Measurements from ENCODE around the gene INTS15.

INTS15 gene

DNA sequence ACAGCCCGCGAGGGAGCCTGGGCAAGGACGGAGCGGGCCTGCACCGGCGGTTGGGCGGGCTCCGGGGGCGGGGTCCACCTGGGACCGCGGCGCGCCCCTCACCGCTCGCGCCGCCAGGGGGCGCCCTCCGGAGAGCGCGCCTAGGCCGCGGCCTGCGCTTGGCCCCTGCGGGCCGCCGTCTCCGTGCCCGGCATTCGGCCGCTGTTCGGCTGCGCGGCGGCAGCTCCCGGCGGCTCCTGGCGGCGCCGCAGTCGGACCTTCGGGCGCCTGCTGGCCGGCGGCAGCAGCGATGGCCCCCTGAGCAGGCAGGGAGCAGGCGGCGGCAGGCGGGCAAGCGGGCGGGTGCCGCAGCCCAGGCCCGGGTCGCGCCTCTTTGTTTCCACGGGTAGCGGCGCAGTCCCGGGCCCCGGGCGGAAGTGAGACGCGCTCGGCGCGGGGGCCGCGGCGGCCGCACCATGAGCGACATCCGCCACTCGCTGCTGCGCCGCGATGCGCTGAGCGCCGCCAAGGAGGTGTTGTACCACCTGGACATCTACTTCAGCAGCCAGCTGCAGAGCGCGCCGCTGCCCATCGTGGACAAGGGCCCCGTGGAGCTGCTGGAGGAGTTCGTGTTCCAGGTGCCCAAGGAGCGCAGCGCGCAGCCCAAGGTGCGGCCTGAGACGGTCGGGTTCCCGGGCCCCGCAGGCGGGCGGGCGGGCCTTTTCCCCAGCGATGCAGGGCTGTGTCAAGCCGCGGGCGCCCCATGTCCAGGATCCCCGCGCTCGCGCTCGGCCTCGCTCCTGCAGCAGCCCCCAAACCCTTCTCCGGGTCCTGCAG is at the start of gene INTS15:
Gene INTS15, plus strand, starts transcription at position 193 of the 816 bp plus-strand sequence. Its CDS starts 263 bp downstream, at position 456.
- peak; percentile 86 for DNase-seq

DNA sequence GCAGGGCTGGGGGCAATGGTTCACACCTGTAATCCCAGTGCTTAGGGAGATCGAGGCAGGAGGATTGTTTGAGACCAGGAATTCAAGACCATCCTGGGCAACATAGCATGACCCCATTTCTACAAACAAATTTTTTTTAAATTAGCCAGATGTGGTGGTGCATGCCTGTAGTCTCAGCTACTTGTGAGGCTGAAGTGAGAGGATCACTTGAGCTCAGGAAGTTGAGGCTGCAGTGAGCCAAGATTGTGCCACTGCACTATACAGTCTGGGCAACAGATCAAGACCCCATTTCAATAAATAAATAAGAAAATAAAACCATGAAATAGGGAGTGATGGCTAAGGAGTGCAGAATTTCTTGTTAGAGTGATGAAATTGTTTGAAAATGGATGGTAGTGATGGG is 47.5 kb upstream of the INTS15 start:
- no peak for DNase-seq

DNA sequence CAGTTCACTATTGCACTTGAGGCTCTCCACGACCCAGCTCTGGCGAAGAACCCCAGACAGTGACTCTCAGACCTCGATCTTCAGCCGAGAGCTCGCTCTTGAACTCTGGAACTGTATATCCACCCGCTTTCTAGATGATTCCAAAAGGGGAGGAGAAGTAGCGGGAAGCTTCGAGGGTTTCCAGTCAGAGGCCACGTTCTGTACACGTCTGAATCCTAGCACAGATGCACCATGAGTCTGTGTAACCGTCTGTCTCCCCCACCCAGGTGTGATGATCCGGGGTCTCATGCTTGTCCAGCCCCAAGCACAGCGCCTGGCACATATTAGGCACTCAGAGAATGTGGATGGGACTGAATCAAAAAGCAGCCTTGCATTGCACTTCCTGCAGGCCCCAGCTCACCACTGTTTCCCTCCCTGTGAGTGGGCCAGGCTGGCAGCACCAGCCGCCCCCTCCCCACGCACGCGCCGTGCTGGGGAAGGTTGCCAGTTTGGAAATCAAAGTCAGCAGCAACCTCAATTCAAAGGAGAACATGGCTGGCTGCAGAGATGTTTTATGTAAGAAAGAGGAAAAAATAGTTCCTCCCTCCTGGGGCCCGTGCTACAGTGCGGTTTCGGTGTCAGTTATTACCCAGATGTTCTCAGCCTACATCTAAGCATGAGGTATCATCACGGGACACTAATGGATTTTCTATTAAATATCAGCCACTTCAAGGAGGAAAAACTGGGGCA is 44.3 kb upstream of the INTS15 start:
- no peak for DNase-seq

DNA sequence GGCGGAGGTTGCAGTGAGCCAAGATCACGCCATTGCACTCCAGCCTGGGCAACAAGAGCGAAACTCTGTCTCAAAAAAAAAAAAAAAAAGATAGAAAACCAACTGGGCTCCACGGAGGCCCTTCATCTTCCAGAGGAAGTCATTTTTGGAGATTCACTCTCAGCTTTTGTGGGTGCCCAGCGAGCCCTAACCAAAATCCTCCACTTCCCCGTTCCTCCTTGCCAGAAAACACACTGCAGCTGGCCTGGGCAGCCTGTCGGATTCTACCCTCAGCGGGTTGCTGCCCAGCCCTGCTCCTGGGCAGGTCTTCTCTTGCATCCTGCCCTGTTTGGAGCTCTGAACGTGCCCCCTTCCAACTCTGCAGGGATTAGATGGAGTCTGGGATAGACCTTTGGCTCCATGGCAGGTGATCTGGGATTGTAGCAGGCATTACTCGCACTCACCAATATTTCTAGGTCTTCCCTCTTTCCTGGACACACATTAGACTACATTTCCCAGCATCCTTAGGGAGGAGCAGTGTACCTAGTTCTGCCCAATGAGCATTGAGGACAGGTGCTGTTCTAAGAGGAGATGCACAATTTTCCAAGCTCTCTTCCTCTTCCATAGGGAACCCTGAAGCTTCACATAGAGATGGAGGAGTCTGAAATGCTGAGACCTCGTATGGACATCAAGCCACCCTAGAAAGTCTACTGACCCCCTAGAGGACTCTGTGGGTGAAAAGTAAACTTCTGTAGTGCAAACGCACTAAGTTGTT is 43.1 kb upstream of the INTS15 start:
- DNase-seq = no peak

DNA sequence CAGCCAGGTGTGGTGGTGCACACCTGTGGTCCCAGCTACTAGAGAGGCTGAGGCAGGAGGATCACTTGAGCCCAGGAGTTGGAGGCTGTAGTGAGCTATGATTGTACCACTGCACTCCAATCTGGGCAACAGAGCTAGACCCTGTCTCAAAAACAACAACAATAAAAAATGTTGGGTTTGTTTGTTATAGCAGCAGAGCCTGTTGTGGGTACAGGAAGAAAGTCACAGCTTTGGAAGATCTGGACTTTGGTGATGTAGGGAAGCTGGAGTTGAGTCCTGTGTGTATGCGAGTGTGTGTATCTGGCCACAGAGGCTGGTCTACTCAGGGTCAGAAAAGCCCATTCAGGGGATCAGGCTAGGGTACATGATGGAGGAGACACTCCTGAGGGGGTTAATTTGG is 42.4 kb upstream of the INTS15 start:
- no peak for DNase-seq

DNA sequence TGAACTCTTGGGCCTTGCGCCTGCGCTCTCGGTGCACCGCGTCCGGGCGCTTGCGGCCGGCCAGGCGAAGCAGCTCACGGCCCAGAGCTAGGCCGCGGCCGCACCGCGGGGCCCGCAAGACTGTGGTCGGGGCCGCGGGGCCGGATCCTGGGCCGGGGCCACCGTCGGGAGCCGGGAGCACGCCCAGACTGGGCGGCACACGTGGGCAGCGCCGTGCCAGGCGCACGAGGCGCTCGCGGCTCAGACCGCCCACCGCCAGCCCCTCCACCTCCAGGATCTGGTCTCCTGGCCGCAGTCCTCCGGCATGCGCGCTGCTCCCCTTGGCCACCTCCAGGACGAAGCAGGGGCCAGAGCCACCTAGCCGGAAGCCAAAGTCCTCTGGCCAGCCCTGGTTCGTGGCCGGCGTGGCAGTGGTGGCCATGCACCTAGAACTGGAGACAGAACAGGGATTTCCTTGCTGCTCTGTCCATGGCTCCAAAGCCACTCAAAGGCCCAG is 38.8 kb upstream of the INTS15 start, which contains the start of gene GRID2IP:
Gene GRID2IP, minus strand, starts transcription at position 446 of the 496 bp plus-strand sequence. Its CDS starts 25 bp downstream, at position 421.
- no peak for DNase-seq

DNA sequence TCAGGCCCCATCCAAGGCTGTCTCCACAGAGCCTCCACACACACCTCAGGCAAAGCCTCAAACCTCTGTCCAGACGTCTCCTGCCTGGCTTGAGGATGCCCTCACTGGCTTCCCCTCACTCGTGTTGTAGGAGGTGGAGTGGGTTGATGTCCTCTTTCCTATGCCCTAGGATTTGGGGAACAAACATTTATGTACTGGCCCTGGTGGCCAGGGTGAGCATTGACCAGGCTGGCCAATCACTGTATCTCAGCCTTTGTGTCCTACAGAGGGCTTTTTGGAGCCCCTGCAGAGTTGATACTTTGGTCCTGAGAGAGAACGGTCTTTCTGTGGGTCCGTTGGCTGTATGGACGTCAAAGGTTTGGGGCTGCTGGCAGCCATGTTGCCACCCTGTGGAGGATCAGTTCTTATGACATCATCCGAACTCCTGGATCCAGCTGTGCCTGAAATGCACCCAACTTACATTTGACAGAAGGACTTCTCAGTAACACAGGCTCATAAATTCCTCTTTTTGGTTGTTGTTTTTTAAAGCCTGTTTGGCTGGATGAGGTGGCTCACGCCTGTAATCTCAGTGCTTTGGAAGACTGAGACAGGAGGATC is 36.3 kb upstream of the INTS15 start:
- no peak for DNase-seq

DNA sequence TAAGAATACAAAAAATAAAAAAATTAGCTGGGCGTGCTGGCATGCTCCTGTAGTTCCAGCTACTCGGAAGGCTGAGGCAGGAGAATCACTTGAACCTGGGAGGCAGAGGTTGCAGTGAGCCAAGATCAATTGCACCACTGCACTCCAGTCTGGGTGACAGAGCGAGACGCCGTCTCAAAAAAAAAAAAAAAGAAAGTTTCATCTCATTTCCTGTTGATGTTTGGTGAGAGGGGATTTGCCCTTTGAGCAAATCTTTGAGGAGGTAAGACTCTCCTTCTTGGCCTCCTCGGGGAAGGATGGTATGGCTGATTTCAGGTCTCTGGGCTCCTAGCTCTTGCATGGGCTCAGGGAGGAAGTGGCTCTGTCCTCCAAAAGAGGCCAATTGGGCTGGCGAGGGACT is 35.0 kb upstream of the INTS15 start:
- DNase-seq = no peak

DNA sequence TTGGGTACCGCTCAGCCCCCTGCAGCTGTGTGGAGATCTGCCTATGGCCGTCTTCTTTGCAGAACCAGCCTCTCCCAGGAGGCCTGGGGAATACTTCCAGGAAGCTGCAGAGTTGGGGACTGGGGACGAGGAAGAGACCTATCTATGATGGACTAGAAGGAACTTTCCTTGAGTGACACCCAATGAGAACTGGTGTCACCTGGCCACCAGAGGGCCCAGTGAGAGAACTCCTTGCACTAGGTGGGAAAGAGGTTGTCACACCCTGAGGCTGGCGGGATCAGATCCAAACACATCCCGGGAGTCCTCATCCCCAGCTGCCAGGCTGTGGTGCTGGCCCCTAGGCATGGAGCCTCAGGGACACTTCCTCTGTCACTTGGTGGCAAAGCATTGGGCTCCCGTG is 33.6 kb upstream of the INTS15 start:
- DNase-seq = no peak

DNA sequence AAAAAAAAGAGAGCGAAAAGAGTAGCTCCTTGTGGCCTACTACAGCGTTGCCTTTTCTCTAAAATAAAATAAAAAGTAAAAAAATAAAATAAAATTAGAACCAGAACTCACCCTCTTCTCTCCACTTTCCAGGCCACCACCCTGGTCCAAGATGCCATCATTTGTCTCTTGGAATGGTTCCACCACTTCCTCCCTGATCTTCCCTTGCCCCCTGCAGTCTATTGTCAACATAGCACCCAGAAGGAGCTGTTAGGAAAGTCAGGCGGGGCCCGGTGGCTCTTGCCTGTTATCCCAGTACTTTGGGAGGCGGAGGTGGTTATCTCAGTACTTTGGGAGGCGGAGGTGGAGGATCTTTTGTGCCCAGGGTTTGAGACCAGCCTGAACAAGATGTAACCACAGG is 31.0 kb upstream of the INTS15 start:
- peak; percentile 45 for DNase-seq

DNA sequence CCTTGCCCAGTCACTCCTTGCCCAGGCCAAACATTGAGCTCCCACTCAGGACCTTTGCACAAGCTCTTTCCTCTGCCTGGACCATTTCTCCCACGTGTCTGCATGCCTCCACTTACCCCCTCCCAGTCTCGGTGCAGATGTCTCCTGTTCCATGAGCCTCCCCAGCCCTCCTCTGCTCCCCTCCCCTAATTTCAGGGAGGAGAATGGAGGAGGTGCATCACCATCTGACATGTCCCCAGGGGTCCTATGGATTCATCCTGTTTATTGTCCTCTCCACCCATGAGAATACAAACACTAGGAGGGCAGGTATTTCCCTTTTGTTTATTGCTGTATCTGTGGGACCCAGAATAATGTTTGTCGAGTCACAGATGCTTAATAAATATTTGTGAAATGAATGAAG is 29.9 kb upstream of the INTS15 start:
- no peak for DNase-seq

DNA sequence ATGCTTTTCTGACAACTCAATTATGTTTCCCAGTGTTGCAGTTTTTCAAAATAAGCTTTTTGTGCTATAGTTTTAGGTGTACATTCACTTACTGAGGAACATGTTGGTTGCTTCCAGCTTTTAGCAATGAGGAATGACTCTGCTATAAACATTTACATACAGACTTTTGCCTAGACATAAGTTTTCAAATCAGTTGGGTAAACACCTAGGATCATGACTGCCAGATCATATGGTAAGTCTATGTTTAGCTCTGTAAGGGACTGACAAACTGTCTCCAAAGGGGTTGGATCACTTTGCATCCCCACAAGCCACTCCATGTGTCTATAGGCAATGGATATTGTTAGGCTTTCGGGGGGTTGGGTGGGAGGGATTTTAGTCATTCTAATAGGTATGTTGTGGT is 27.7 kb upstream of the INTS15 start:
- no peak for DNase-seq

DNA sequence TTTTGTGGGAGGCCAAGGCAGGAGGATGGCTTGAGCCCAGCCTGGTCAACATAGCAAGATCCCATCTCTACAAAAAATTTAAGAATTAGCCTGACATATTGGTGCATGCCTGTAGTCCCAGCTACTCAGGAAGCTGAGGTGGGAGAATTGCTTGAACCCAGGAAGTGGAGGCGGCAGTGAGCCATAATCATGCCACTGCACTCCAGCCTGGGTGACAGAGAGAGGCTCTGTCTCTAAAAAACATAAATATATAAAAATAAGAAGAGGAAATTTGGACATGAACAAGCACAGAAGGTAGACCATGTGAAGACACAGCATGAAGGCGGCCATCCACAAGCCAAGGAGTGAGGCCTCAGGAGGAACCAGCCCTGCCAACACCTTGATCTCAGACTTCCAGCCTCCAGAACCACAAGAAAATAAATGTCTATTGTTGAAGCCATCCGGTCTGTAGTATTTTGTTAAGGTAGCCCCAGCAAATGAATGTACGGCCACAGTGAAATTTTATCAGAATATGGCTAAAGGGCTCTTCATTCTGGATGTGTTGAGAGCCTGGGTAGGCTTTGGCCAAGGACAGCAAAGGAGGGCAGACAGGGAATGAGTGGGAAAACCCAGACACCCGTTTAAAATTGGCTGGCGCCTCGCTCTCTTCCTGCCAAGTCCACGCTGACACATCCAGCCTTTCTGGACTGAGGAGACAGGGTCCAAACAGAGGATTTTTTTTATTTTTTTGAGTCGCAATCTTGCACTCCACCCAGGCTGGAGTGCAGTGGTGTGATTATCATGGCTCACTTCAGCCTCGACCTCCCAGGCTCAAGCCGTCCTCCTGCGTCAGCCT is 25.7 kb upstream of the INTS15 start:
- no peak for DNase-seq

DNA sequence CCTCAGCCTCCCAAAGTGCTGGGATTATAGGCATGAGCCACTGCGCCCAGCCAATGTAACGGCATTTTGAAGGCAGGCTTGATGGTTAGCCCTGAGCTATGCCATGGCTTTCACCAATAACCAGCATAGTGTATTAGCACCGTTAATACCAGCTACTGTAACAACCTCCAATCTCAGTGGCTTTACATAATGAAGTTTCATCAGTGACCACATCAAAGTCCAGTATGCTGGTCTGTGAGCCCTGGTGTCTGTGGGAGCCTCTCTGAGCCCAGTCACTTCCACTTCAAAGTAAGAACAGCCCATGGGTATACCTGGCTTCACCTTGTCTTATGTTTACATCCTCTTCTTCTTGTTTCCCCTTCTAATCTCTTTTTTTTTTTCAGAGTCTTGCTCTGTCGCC is 24.2 kb upstream of the INTS15 start:
- DNase-seq = no peak

DNA sequence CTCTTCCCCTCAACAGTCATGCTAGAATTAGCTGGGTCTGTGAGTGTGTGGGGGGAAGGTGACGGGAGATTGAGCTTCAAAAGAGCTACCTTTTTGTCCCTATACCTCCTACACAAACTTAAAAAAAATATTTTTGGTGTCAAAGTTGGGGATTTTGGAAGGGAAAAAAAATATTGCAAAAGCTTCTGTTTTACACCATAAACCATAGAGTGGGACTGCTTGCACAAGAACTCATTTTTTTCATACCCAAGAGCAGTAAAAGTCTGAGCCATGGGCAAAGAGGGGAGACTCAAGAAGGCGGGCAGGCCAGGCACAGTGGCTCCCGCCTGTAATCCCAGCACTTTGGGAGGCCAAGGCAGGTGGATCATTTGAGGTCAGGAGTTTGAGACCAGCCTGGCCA is 21.9 kb upstream of the INTS15 start:
- DNase-seq = no peak

DNA sequence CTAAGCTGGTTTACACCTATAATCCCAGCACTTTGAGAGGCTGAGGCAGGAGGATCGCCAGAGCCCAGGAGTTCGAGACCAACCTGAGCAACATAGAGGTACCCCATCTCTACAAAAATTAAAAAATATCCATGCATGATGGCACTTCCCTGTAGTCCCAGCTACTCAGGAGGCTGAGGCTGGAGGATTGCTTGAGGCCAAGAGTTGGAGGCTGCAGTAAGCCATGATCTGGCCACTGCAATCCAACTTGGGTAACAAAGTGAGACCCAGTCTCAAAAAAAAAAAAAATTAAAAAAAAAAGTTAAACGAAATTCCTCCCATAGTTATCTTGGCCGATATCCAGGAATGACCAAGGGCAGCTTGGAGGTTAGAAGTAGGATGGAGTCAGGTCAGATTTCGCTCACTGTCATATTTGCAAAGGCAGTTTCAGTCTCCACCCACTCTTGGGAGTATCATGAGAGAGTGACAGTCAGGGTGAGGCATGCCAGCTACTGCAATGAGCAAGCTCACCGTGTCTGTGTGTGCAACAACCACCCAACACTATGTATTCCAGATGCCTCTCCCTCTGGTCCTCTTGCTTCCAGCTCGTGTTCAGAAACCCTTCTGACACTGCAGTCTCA is 18.6 kb upstream of the INTS15 start:
- DNase-seq = no peak

DNA sequence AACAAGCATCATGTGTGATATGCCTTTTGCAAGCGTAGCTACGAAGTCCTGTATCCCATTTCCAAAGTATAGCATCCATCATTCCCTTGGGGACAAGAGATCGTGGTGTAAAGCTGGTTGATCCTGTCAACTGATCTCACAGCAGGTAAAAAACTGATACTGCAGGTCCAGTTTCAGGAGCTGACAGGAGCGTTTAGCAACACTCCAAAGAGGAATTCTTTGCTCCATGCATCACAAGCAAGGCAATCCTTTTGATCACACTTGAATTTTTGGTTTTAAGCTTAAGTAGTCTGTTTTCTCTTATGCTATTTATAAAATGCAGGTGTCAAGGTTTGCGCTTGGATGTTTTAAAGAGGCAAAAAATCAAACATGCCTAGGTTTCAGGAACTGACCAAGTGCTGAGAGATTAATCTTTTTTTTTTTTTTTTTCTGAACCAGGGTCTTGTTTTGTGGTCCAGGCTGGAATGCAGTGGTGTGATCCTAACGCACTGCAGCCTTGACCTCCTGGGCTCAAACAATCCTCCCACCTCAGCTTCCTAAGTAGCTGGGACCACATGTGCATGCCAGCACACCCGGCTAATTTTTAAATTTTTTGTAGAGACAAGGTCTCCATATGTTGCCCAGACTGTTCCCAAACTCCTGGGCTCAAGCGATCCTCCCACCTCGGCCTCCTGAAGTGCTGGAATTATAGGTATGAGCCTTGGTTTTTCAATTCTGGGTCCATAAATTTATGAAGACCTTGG is 14.4 kb upstream of the INTS15 start:
- DNase-seq = no peak

DNA sequence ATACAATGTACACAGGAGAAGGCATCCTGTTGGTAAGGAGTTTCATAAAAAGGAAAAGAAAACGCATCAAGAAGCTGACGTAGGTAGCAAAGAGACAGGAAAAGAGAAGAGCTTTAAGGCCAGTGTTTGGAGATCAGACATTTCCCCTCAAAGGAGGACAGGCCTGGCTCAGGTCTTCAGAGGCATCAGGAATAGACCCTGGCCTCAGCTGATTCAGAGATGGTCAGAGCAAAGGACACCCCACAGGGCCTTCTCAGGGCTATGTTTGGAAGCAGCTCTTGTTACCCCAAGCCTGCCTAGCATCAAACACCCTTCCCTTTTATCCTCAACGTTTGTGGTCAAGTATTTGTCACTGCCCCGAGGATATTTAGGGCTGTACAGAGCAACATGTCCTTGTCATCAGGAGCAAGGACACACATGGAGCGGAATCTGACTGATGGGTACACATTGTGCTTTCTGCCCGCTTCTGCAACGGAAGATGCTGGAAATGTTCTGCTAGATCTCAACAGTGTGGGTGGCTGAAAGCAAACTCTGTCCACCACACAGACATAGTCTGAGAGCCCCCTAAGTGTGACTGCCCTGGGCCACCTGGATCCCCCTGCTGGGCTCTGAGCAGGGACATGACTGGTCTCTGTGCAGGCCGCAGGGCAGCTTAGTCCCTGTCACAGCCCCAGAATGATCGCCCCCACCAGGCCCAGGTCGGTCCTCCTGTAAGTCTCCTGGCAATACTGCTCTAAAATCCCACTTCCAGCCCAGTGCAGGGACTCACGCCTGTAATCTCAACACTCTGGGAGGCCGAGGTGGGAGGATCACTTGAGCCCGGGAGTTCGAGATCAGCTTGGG is 13.6 kb upstream of the INTS15 start:
- peak; percentile 37 for DNase-seq

DNA sequence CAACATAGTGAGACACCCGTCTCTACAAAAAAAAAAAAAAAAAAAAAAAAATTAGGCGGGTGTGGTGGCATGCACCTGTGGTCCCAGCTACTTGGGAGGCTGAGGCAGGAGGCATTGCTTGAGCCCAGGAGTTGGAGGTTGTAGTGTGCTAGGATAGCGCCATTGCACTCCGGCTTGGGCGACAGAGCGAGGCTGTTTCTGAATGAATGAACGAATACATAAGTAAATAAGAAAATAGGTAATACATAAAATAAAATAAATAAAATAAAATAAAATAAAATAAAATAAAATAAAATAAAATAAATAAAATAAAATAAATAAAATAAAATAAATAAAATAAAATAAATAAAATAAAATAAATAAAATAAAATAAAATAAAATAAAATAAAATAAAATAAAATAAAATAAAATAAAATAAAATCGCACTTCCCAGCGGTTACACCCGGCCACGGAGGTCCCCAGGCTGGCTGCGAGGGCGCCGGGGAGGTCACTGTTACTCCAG is 12.9 kb upstream of the INTS15 start:
- DNase-seq = peak; percentile 39

All from stimulated activated CD8-positive, alpha-beta memory T cell treated with anti-CD3 and anti-CD28 coated beads, Interleukin-4, amount 100 ng/mL, for 48 hours (primary cell).